H1 (cell line): ENCODE results near the gene CHMP1B. TPM values are rescaled to one million over a fixed set of nuclear protein-coding genes. Genes with fewer than 3 reads are reported as not detected.

ENCODE experiments used
- CTCF ChIA-PET: fragments of 300-600 bp; sonication (Branson Sonifier 250); formaldehyde crosslinking; loops from one replicate; lab custom pipeline; 2021; ENCODE audit not compliant: partially characterized antibody; lab: Charles Lee
- POLR2A ChIA-PET: fragments of 300-600 bp; sonication (Branson Sonifier 250); formaldehyde crosslinking; loops from one replicate; lab custom pipeline; 2021; ENCODE audit warnings: inconsistent platforms; ENCODE audit not compliant: partially characterized antibody; lab: Charles Lee
- DNase-seq, 2 experiments: peaks; one replicate each; pipeline versions ENCODE4 v3.0.0 to v3.0.0-alpha.2; 2010 to 2022; ENCODE audit warnings: low spot score in 2 of 2, low read depth in 1 of 2, mixed read lengths in 1 of 2
- FAIRE-seq: peaks from 2 replicates; lab custom pipeline; 2011; peaks lifted over from hg19 to GRCh38; lab: Jason Lieb, UNC
- H2AFZ ChIP-seq: 2 replicates; pipeline ENCODE4 v1.8.1; 2012; ENCODE audit warnings: low read length, inconsistent platforms
- H2AK5ac ChIP-seq: 2 replicates; pipeline ENCODE4 v1.6.1; 2013; ENCODE audit warnings: low read depth, low read length
- H2BK120ac ChIP-seq: replicated peaks from 2 replicates; pipeline ENCODE3; 2013; ENCODE audit warnings: low read depth, low read length, inconsistent platforms
- H2BK12ac ChIP-seq: 2 replicates; pipeline ENCODE4 v1.6.1; 2013; ENCODE audit warnings: low read depth, low read length
- H2BK15ac ChIP-seq: 2 replicates; pipeline ENCODE4 v1.6.1; 2013; ENCODE audit warnings: low read length
- H2BK20ac ChIP-seq: 2 replicates; pipeline ENCODE4 v1.6.1; 2013; ENCODE audit warnings: low read length
- H2BK5ac ChIP-seq: 2 replicates; pipeline ENCODE4 v1.6.1; 2013; ENCODE audit warnings: low read depth, low read length
- H3K14ac ChIP-seq: 2 replicates; pipeline ENCODE4 v1.6.1; 2013; ENCODE audit warnings: inconsistent platforms; ENCODE audit not compliant: insufficient read length
- H3K18ac ChIP-seq: 2 replicates; pipeline ENCODE4 v1.6.1; 2013; ENCODE audit warnings: low read length; ENCODE audit errors: extremely low read depth
- H3K23ac ChIP-seq: 2 replicates; pipeline ENCODE4 v1.6.1; 2013; ENCODE audit warnings: inconsistent platforms; ENCODE audit not compliant: insufficient read length
- H3K23me2 ChIP-seq: 2 replicates; pipeline ENCODE4 v1.6.1; 2013; ENCODE audit warnings: low read depth, low read length
- H3K27ac ChIP-seq: 2 replicates; pipeline ENCODE4 v1.6.1; 2011; ENCODE audit warnings: low read depth, low read length, inconsistent platforms
- H3K27me3 ChIP-seq, 4 experiments: replicated peaks in 1 of 4; 1 replicate in 1 of 4; 2 replicates in 3 of 4; pipeline versions ENCODE4 v1.6.1 to v1.8.1; 2011 to 2013; ENCODE audit warnings: low read length in 3 of 4, mild to moderate bottlenecking in 3 of 4, inconsistent platforms in 2 of 4, mixed read lengths in 2 of 4, moderate library complexity in 1 of 4; ENCODE audit not compliant: control insufficient read depth in 3 of 4, insufficient read depth in 3 of 4; ENCODE audit errors: extremely low read depth in 1 of 4
- H3K36me3 ChIP-seq, 4 experiments: 2 replicates each; pipeline versions ENCODE4 v1.6.1 to v1.8.1; 2011 to 2013; ENCODE audit warnings: mild to moderate bottlenecking in 4 of 4, low read length in 3 of 4, moderate library complexity in 2 of 4, control low read depth in 1 of 4, inconsistent platforms in 1 of 4; ENCODE audit not compliant: insufficient read depth in 4 of 4, control insufficient read depth in 2 of 4
- H3K4ac ChIP-seq: replicated peaks from 2 replicates; pipeline ENCODE3; 2013; ENCODE audit warnings: low read length, low read depth, mixed read lengths, inconsistent platforms; ENCODE audit not compliant: insufficient read length
- H3K4me1 ChIP-seq, 4 experiments: replicated peaks in 1 of 4; 1 replicate in 1 of 4; 2 replicates in 3 of 4; pipeline versions ENCODE4 v1.6.1 to v1.8.1; 2011 to 2013; ENCODE audit warnings: low read length in 3 of 4, inconsistent platforms in 2 of 4, mixed read lengths in 1 of 4; ENCODE audit not compliant: insufficient read depth in 4 of 4, control insufficient read depth in 3 of 4
- H3K4me2 ChIP-seq, 2 experiments: 2 replicates each; pipeline versions ENCODE4 v1.6.1 to v1.8.1; 2011 to 2013; ENCODE audit warnings: low read depth in 2 of 2, low read length in 2 of 2, control low read depth in 1 of 2, inconsistent platforms in 1 of 2, mild to moderate bottlenecking in 1 of 2; ENCODE audit not compliant: insufficient read depth in 1 of 2
- H3K4me3 ChIP-seq, 4 experiments: fragments of 200-600, 300-600 bp in 1 of 4; sonication (generic), shearing (Covaris generic), sonication (Bioruptor Twin) in 1 of 4; 2 replicates each; pipeline versions ENCODE4 v1.5.1 to v1.8.1; 2011 to 2016; ENCODE audit warnings: low read length in 4 of 4, low read depth in 3 of 4, control low read depth in 2 of 4, inconsistent platforms in 2 of 4, mild to moderate bottlenecking in 2 of 4, mixed read lengths in 1 of 4, moderate library complexity in 1 of 4; ENCODE audit not compliant: insufficient read depth in 2 of 4; ENCODE audit errors: extremely low read depth in 1 of 4
- H3K56ac ChIP-seq: replicated peaks from 2 replicates; pipeline ENCODE3; 2013; ENCODE audit warnings: low read depth, mild to moderate bottlenecking, mixed read lengths, low read length, inconsistent platforms; ENCODE audit not compliant: insufficient read length
- H3K79me1 ChIP-seq: 2 replicates; pipeline ENCODE4 v1.6.1; 2013; ENCODE audit warnings: low read depth, low read length, control low read depth
- H3K79me2 ChIP-seq, 2 experiments: 2 replicates each; pipeline versions ENCODE4 v1.6.1 to v1.8.1; 2012 to 2013; ENCODE audit warnings: low read length in 2 of 2, mild to moderate bottlenecking in 2 of 2, inconsistent platforms in 1 of 2; ENCODE audit not compliant: insufficient read depth in 2 of 2, control insufficient read depth in 1 of 2
- H3K9ac ChIP-seq, 4 experiments: replicated peaks in 1 of 4; 1 replicate in 1 of 4; 2 replicates in 3 of 4; pipeline versions ENCODE4 v1.6.1 to v1.8.1; 2011 to 2013; ENCODE audit warnings: low read depth in 3 of 4, low read length in 3 of 4, control low read depth in 2 of 4, mild to moderate bottlenecking in 2 of 4, moderate library complexity in 2 of 4, inconsistent platforms in 1 of 4; ENCODE audit errors: extremely low read depth in 1 of 4
- H3K9me3 ChIP-seq, 2 experiments: 2 replicates each; pipeline versions ENCODE4 v1.6.1 to v1.8.1; 2012 to 2013; ENCODE audit warnings: mild to moderate bottlenecking in 2 of 2, moderate library complexity in 2 of 2, control low read depth in 1 of 2, inconsistent platforms in 1 of 2, low read depth in 1 of 2, low read length in 1 of 2, mixed read lengths in 1 of 2; ENCODE audit not compliant: insufficient read depth in 2 of 2
- H4K20me1 ChIP-seq, 2 experiments: replicated peaks in 1 of 2; 2 replicates each; pipeline versions ENCODE3 to v1.8.1; 2011 to 2013; ENCODE audit warnings: inconsistent platforms in 2 of 2, low read length in 2 of 2, mild to moderate bottlenecking in 1 of 2; ENCODE audit not compliant: insufficient read depth in 2 of 2, control insufficient read depth in 1 of 2
- H4K5ac ChIP-seq: 2 replicates; pipeline ENCODE4 v1.6.1; 2013; ENCODE audit warnings: low read length, low read depth, mixed read lengths, inconsistent platforms; ENCODE audit not compliant: insufficient read length
- H4K8ac ChIP-seq: 2 replicates; pipeline ENCODE4 v1.8.0; 2013; ENCODE audit warnings: mild to moderate bottlenecking, moderate library complexity, low read length, inconsistent platforms; ENCODE audit not compliant: insufficient read depth; ENCODE audit errors: extremely low read depth
- H4K91ac ChIP-seq: replicated peaks from 2 replicates; pipeline ENCODE3; 2013; ENCODE audit warnings: low read length, mixed read lengths, inconsistent platforms; ENCODE audit not compliant: insufficient read length
- SRF ChIP-seq: IDR thresholded peaks from 2 replicates; pipeline ENCODE4 v1.6.1; 2011; ENCODE audit warnings: mild to moderate bottlenecking, low read depth, low read length, moderate library complexity
- WGBS, 2 experiments: shearing (Covaris generic) in 1 of 2; methylation state at CpG; one replicate each; pipeline versions ENCODE4 v1.1.6 to v1.1.7; 2013 to 2015; ENCODE audit warnings: low lambda C conversion rate in 2 of 2, mixed read lengths in 2 of 2, inconsistent platforms in 1 of 2, low coverage in 1 of 2, missing lambda C conversion rate in 1 of 2; ENCODE audit not compliant: insufficient replicate concordance in 2 of 2, insufficient coverage in 1 of 2, insufficient read length in 1 of 2; ENCODE audit errors: extremely low coverage in 1 of 2, missing lambda C conversion rate in 1 of 2; 5-methylcytosine and 5-hydroxymethylcytosine counted together
- polyA plus RNA-seq, 7 experiments: library from polyadenylated mRNA; depleted of rRNA in 3 of 7; stranded (reverse) in 5 of 7; unstranded in 2 of 7; fragments of >200 nt in 5 of 7; fragments of 200-250 nt in 2 of 7; gene quantifications; 1 replicate in 5 of 7; 2 replicates in 1 of 7; 4 replicates in 1 of 7; pipeline versions ENCODE4 v1.2.1 to v1.2.3, GENCODE V29; 2011 to 2013; ENCODE audit warnings: missing spikeins in 2 of 7, mixed read lengths in 2 of 7
- total RNA-seq: library from RNA; stranded (reverse); fragmentation: NEBNext Ultra II Directional; extraction: Animal tissue kit (Norgen Biotek cat#: 25700); gene quantifications from 2 replicates; pipeline ENCODE4 v1.2.1, GENCODE V29; 2021
- TF ChIP-seq, protein P1 (sequence below): IDR thresholded peaks from 2 replicates; pipeline ENCODE4 v1.6.1; 2011; ENCODE audit warnings: low read length, improper control_type of control experiment

The CHMP1B gene
- total and polyA plus RNA-seq, 2 of the 8 experiments (the other 6 are each of a cell fraction or from before 2014, with no cell fraction given), result 30.5 to 43.2 TPM

DNA sequence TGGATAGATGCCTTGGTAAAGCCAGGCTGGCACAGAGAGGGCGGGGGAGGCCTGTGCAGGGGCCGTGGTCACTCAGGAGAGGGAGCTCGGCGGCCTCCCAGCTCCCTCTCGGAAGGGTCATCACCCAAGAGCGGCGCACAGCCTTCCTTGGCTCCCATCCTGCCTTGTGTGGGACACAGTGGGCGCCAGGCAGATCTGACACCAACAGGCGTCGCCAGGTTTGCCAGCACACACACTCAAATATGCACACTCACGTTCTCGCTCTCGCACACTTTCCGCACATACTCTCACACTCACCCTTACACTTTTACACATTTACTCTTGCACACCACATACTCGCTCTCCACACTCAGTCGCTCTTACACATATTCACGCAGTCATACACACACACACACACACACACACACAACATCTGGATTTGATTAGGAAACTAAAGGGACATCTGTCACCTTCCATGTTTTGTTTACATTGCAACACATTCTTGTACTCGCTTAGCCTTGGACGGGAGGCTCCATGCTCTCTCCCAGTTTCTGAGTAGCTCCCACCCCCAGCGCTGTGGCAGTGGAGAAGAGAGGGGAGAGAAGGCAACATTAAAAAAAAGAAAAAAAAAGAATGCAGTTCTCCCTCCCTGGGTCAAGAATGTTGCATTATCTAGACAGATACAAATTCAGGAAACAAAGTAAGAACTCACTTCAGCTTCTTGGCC lies 10.5 kb downstream of the CHMP1B start:
- POLR2A ChIA-PET, result interaction anchor here (0.7 kb wide), 1 partner anchor 13 kb away, joined by 3 read pairs; no protein-coding TSS in a partner anchor
- Histone ChIP-seq H2BK20ac (no peak overlapping the region), H3K4me1 (peaks cover 0 to 10% (median 8%) of the 10 kb centered on the region in 4 experiments; a peak in 5 of 7 replicates), H3K27me3 (no peaks in the 10 kb centered on the region), H3K4ac (no peak overlapping the region), H3K18ac (no peak overlapping the region), H3K36me3 (no peaks in the 10 kb centered on the region), H2BK15ac (no peak overlapping the region), H3K9ac (no peak overlapping the region), H3K9me3 (no peaks in the 10 kb centered on the region), H2AK5ac (no peak overlapping the region; the same call in 1 of the 2 replicates), H3K4me3 (no peak overlapping the region), H2BK12ac (peak overlapping the region; percentile 6; the same call in 1 of the 2 replicates), H4K20me1 (no peaks in the 10 kb centered on the region), H3K23ac (no peak overlapping the region), H4K5ac (no peak overlapping the region), H4K8ac (peak overlapping the region; percentile 29; the same call in 1 of the 2 replicates), H2BK5ac (no peak overlapping the region), H3K4me2 (no peak overlapping the region), H4K91ac (no peak overlapping the region), H3K56ac (peak overlapping the region; percentile 17), H2BK120ac (no peak overlapping the region), H3K14ac (no peak overlapping the region), H3K79me2 (no peaks in the 10 kb centered on the region), H3K27ac (no peak overlapping the region), H3K23me2 (peaks cover 3% of the 10 kb centered on the region; the same call in 1 of the 2 replicates), H3K79me1 (no peaks in the 10 kb centered on the region; the same call in 1 of the 2 replicates), H2AFZ (no peak overlapping the region)
- WGBS, 2 experiments, result 94 to 100% methylated on average over 6 to 18 of the region's 20 CpGs
- DNase-seq, result no peak
- FAIRE-seq, result no peak
- CTCF ChIA-PET, result interaction anchor here (0.7 to 2.4 kb wide), 6 partner anchors 9 to 129 kb away, joined by 5 to 8 read pairs (median 8); no protein-coding TSS in a partner anchor
- TF ChIP-seq, protein P1, sequence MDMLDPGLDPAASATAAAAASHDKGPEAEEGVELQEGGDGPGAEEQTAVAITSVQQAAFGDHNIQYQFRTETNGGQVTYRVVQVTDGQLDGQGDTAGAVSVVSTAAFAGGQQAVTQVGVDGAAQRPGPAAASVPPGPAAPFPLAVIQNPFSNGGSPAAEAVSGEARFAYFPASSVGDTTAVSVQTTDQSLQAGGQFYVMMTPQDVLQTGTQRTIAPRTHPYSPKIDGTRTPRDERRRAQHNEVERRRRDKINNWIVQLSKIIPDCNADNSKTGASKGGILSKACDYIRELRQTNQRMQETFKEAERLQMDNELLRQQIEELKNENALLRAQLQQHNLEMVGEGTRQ, result no peak
- TF ChIP-seq SRF, result no peak
